CD4-positive, alpha-beta T cell (primary cell): ENCODE results near the gene EXD3. TPM values are rescaled to one million over a fixed set of nuclear protein-coding genes. Genes with fewer than 3 reads are reported as not detected.

Source experiments
- ATAC-seq: fragments of 200-7000 bp; cut with Tn5 transposase; one replicate; pipeline ENCODE4 v1.10.0; 2022; ENCODE audit warnings: mild to moderate bottlenecking; ENCODE audit not compliant: poor library complexity
- CTCF ChIA-PET: fragments of 350-600 bp; sonication (Branson Sonifier 250); formaldehyde crosslinking; loops from one replicate; lab custom pipeline; 2021; ENCODE audit warnings: antibody characterized with exemption, inconsistent platforms; lab: Charles Lee
- POLR2A ChIA-PET: fragments of 350-600 bp; sonication (Branson Sonifier 250); formaldehyde crosslinking; loops from one replicate; lab custom pipeline; 2021; ENCODE audit warnings: antibody characterized with exemption, inconsistent platforms; lab: Charles Lee
- DNase-seq, 14 experiments: peaks; one replicate each; pipeline ENCODE4 v3.0.0-alpha.2; 2013 to 2020; ENCODE audit warnings: mixed read lengths in 2 of 14
- H3K27ac ChIP-seq, 2 donors: one replicate each; pipeline versions ENCODE4 v1.5.1 to v1.7.0; 2013; ENCODE audit warnings: low read length in 2 of 2, low read depth in 1 of 2, mild to moderate bottlenecking in 1 of 2
- H3K27me3 ChIP-seq, 2 experiments: 1 replicate in 1 of 2; 2 replicates in 1 of 2; pipeline versions ENCODE4 v1.6.1 to v1.7.0; 2013; ENCODE audit warnings: low read length in 2 of 2, control low read depth in 1 of 2, mild to moderate bottlenecking in 1 of 2, moderate library complexity in 1 of 2; ENCODE audit not compliant: insufficient read depth in 2 of 2, control insufficient read depth in 1 of 2
- H3K36me3 ChIP-seq: one replicate; pipeline ENCODE4 v1.6.1; 2013; ENCODE audit warnings: low read length, control low read depth; ENCODE audit not compliant: insufficient read depth
- H3K4me1 ChIP-seq: one replicate; pipeline ENCODE4 v1.6.1; 2013; ENCODE audit warnings: low read length, control low read depth; ENCODE audit not compliant: insufficient read depth
- H3K4me3 ChIP-seq: one replicate; pipeline ENCODE4 v1.5.1; 2013; ENCODE audit warnings: mild to moderate bottlenecking, low read length, moderate library complexity
- H3K9me3 ChIP-seq, 2 experiments: 1 replicate in 1 of 2; 2 replicates in 1 of 2; pipeline versions ENCODE4 v1.6.1 to v1.7.0; 2013; ENCODE audit warnings: low read length in 2 of 2, mild to moderate bottlenecking in 2 of 2, control low read depth in 1 of 2, moderate library complexity in 1 of 2; ENCODE audit not compliant: control insufficient read depth in 1 of 2, insufficient read depth in 1 of 2
- H3K27ac Mint-ChIP-seq: one replicate; pipeline ENCODE4 v1.8.0; 2020; ENCODE audit warnings: mixed read lengths
- H3K27me3 Mint-ChIP-seq: one replicate; pipeline ENCODE4 v1.8.0; 2021; ENCODE audit warnings: mixed read lengths
- H3K36me3 Mint-ChIP-seq: one replicate; pipeline ENCODE4 v1.8.0; 2021; ENCODE audit warnings: low read depth, mixed read lengths
- H3K4me1 Mint-ChIP-seq: one replicate; pipeline ENCODE4 v1.8.0; 2021; ENCODE audit warnings: low read depth, mixed read lengths
- H3K4me3 Mint-ChIP-seq: one replicate; pipeline ENCODE4 v1.8.0; 2020; ENCODE audit warnings: mild to moderate bottlenecking, mixed read lengths
- H3K9me3 Mint-ChIP-seq: one replicate; pipeline ENCODE4 v1.8.0; 2020; ENCODE audit warnings: mixed read lengths
- CTCF ChIP-seq: fragments of 200-600 bp; IDR thresholded peaks from one replicate; pipeline ENCODE4 v1.8.0; 2022; ENCODE audit warnings: antibody characterized with exemption, mild to moderate bottlenecking
- intact Hi-C, 2 experiments: fragments of 100-400 bp; cut with DNase I in 1 of 2; cut with micrococcal nuclease in 1 of 2; formaldehyde crosslinking; loops; one replicate each; pipeline versions ENCODE4 v1.15.1 to v1.9.0; 2023 to 2025; cut with DNase I, micrococcal nuclease
- total RNA-seq, 174 experiments: library from RNA in 2 of 174; stranded (reverse) in 2 of 174; gene quantifications; one replicate each; pipeline ENCODE4 v1.2.3 and lab custom pipeline; 2021 to 2026

Gene EXD3
- total RNA-seq, 2 experiments from 2014 or later, result 14.9 to 16.9 TPM

GRCh38 chr9:137326445-137327065 lies 96.4 kb downstream of the EXD3 start:
- ChIA-PET CTCF (interaction anchor here (1.2 kb wide), 1 partner anchor 25 kb away, joined by 3 read pairs; the partner anchor contains the start of gene NRARP), POLR2A (interaction anchor here (0.7 kb wide), 1 partner anchor 61 kb away, joined by 4 read pairs; no protein-coding TSS in a partner anchor)
- intact Hi-C loops, result no loop called here
- peak overlapping the region; percentile 59 for H3K4me3 Mint-ChIP-seq
- DNase-seq, result peak in 3 of 14 experiments; percentile 45 to 65 (median 59)
- no peak overlapping the region for H3K27ac ChIP-seq
- peaks cover 5% of the 10 kb centered on the region for H3K36me3 Mint-ChIP-seq
- H3K27me3 ChIP-seq, result peaks cover 8 to 14% of the 10 kb centered on the region in 2 experiments
- no peaks in the 10 kb centered on the region for H3K36me3 ChIP-seq
- H3K9me3 Mint-ChIP-seq, result peaks cover 3% of the 10 kb centered on the region
- peaks cover 0 to 15% of the 10 kb centered on the region in 2 experiments for H3K9me3 ChIP-seq
- H3K27ac Mint-ChIP-seq, result peak overlapping the region; percentile 47
- no peak for TF ChIP-seq CTCF
- peaks cover 5% of the 10 kb centered on the region for H3K4me1 ChIP-seq
- ATAC-seq, result peak; percentile 85
- peaks cover 8% of the 10 kb centered on the region for H3K4me1 Mint-ChIP-seq
- peaks cover 40% of the 10 kb centered on the region for H3K27me3 Mint-ChIP-seq
- H3K4me3 ChIP-seq, result no peak overlapping the region

- Histone ChIP-seq H3K4me3 (no peak overlapping the region), H3K9me3 (peaks cover 0 to 15% of the 10 kb centered on the region in 2 experiments), H3K4me1 (peaks cover 12% of the 10 kb centered on the region), H3K27ac (no peak overlapping the region), H3K27me3 (peaks cover 8 to 17% of the 10 kb centered on the region in 2 experiments), H3K36me3 (no peaks in the 10 kb centered on the region)
- ATAC-seq (no peak), DNase-seq (no peak)
- intact Hi-C loops, result no loop called here
- Mint-ChIP-seq H3K36me3 (peaks cover 5% of the 10 kb centered on the region), H3K27ac (no peak overlapping the region), H3K4me3 (no peak overlapping the region), H3K9me3 (peaks cover 3% of the 10 kb centered on the region), H3K4me1 (peaks cover 8% of the 10 kb centered on the region), H3K27me3 (peaks cover 40% of the 10 kb centered on the region)
- CTCF ChIA-PET, result interaction anchor here (1.2 kb wide), 1 partner anchor 24 kb away, joined by 3 read pairs; the partner anchor contains the start of gene NRARP
- POLR2A ChIA-PET, result interaction anchor here (1.0 kb wide), 1 partner anchor 24 kb away, joined by 4 read pairs; the partner anchor contains the start of gene NRARP
- no peak for TF ChIP-seq CTCF
Measured at GRCh38 chr9:137325799-137326198, 97.2 kb downstream of the EXD3 start.

- Histone ChIP-seq H3K27ac (no peak overlapping the region), H3K36me3 (no peaks in the 10 kb centered on the region), H3K4me3 (no peak overlapping the region), H3K9me3 (peaks cover 0 to 20% of the 10 kb centered on the region in 2 experiments), H3K27me3 (peaks cover 8 to 17% of the 10 kb centered on the region in 2 experiments), H3K4me1 (peaks cover 19% of the 10 kb centered on the region)
- ATAC-seq, result no peak
- Mint-ChIP-seq H3K27me3 (peaks cover 40% of the 10 kb centered on the region), H3K9me3 (peaks cover 3% of the 10 kb centered on the region), H3K4me3 (no peak overlapping the region), H3K27ac (no peak overlapping the region), H3K4me1 (peaks cover 8% of the 10 kb centered on the region), H3K36me3 (peaks cover 5% of the 10 kb centered on the region)
- DNase-seq, result no peak
- CTCF ChIA-PET, result no interaction called here
- POLR2A ChIA-PET, result interaction anchor here (1.0 kb wide), 1 partner anchor 23 kb away, joined by 4 read pairs; the partner anchor contains the start of gene NRARP
- intact Hi-C loops, result no loop called here
- TF ChIP-seq CTCF, result no peak
Measured at GRCh38 chr9:137325124-137325523, 97.8 kb downstream of the EXD3 start.
